Fibroblast of lung (primary cell): ENCODE measurements around the gene COLEC11. TPM values are rescaled to one million over a fixed set of nuclear protein-coding genes. Genes with fewer than 3 reads are reported as not detected.

Source experiments
- DNase-seq, 2 donors: peaks; one replicate each; pipeline versions ENCODE4 v3.0.0 to v3.0.0-alpha.2; 2010; ENCODE audit warnings: low read depth in 2 of 2
- H2AFZ ChIP-seq: 2 replicates; pipeline ENCODE4 v1.5.1; 2012; ENCODE audit warnings: low read length, control low read depth, inconsistent platforms
- H3K27ac ChIP-seq: 2 replicates; pipeline ENCODE4 v1.5.1; 2011; ENCODE audit warnings: low read length, control low read depth; ENCODE audit not compliant: insufficient read depth
- H3K27me3 ChIP-seq: 2 replicates; pipeline ENCODE4 v1.5.1; 2011; ENCODE audit warnings: mild to moderate bottlenecking, low read length; ENCODE audit not compliant: control insufficient read depth, insufficient read depth
- H3K36me3 ChIP-seq: 2 replicates; pipeline ENCODE4 v1.5.1; 2011; ENCODE audit warnings: low read length; ENCODE audit not compliant: control insufficient read depth, insufficient read depth
- H3K4me1 ChIP-seq: 2 replicates; pipeline ENCODE4 v1.5.1; 2011; ENCODE audit warnings: low read length; ENCODE audit not compliant: control insufficient read depth, insufficient read depth; ENCODE audit errors: extremely low read depth
- H3K4me2 ChIP-seq: 2 replicates; pipeline ENCODE4 v1.5.1; 2011; ENCODE audit warnings: low read length, control low read depth; ENCODE audit not compliant: insufficient read depth; ENCODE audit errors: extremely low read depth
- H3K4me3 ChIP-seq, 4 experiments: fragments of 200-600 bp in 1 of 4; sonication (generic) in 1 of 4; replicated peaks in 1 of 4; 2 replicates each; pipeline ENCODE4 v1.5.1; 2011 to 2016; ENCODE audit warnings: low read length in 4 of 4, low read depth in 3 of 4, mild to moderate bottlenecking in 3 of 4, control low read depth in 2 of 4, inconsistent platforms in 1 of 4, mixed read lengths in 1 of 4; ENCODE audit not compliant: insufficient read depth in 1 of 4; ENCODE audit errors: control extremely low read depth in 1 of 4
- H3K79me2 ChIP-seq: 2 replicates; pipeline ENCODE4 v1.5.1; 2012; ENCODE audit warnings: mild to moderate bottlenecking, low read length, inconsistent platforms; ENCODE audit not compliant: control insufficient read depth, insufficient read depth
- H3K9ac ChIP-seq: 2 replicates; pipeline ENCODE4 v1.5.1; 2011; ENCODE audit warnings: mild to moderate bottlenecking, low read length, control low read depth; ENCODE audit not compliant: insufficient read depth
- H3K9me3 ChIP-seq: 2 replicates; pipeline ENCODE4 v1.5.1; 2012; ENCODE audit warnings: low read depth, low read length; ENCODE audit not compliant: control insufficient read depth, insufficient read depth
- H4K20me1 ChIP-seq: 2 replicates; pipeline ENCODE4 v1.5.1; 2011; ENCODE audit warnings: low read length; ENCODE audit not compliant: control insufficient read depth, insufficient read depth; ENCODE audit errors: extremely low read depth
- CTCF ChIP-seq, 2 donors: IDR thresholded peaks in 1 of 2; conservative IDR thresholded peaks in 1 of 2; 1 replicate in 1 of 2; 2 replicates in 1 of 2; pipeline ENCODE4 v1.5.1; 2011 to 2012; ENCODE audit warnings: low read length in 2 of 2, control low read depth in 1 of 2, inconsistent platforms in 1 of 2, low read depth in 1 of 2, mild to moderate bottlenecking in 1 of 2
- EZH2 ChIP-seq: IDR thresholded peaks from 2 replicates; pipeline ENCODE4 v1.5.1; 2012; ENCODE audit warnings: low read length, control low read depth, mild to moderate bottlenecking; ENCODE audit errors: missing control alignments
- polyA plus RNA-seq, 2 donors: library from polyadenylated mRNA; depleted of rRNA in 1 of 2; stranded (reverse) in 1 of 2; unstranded in 1 of 2; fragments of >200 nt; gene quantifications; 2 replicates each; pipeline ENCODE4 v1.2.1, GENCODE V29; 2011 to 2012; ENCODE audit warnings: missing spikeins in 1 of 2
- total RNA-seq: library from RNA; depleted of rRNA; stranded (reverse); fragments of >200 nt; gene quantifications from 2 replicates; pipeline ENCODE4 v1.2.1, GENCODE V29; 2014

COLEC11 gene
- total and polyA plus RNA-seq, 2 donors (not counting 1 experiment from before 2014, with no cell fraction given): 0.30 to 0.83 TPM

GRCh38 chr2:3630631-3631030 lies 35.7 kb downstream of the COLEC11 start:
- no peaks in the 10 kb centered on the region for H3K79me2 ChIP-seq
- H3K9ac ChIP-seq: no peak overlapping the region
- no peak overlapping the region for H2AFZ ChIP-seq
- no peaks in the 10 kb centered on the region for H3K4me1 ChIP-seq
- H3K4me2 ChIP-seq: no peak overlapping the region
- no peak overlapping the region for H3K4me3 ChIP-seq
- no peak for DNase-seq
- H4K20me1 ChIP-seq: no peaks in the 10 kb centered on the region
- H3K27ac ChIP-seq: no peak overlapping the region
- H3K9me3 ChIP-seq: no peaks in the 10 kb centered on the region
- no peaks in the 10 kb centered on the region for H3K27me3 ChIP-seq
- TF ChIP-seq EZH2 (no peak), CTCF (conservative IDR thresholded peaks at IDR 0.05 in 1 of 2, IDR thresholded peaks at IDR 0.05 in 1 of 2; ENCODE audit: low read depth in 1 of 2, low read length in 2 of 2) (no peak)
- H3K36me3 ChIP-seq: no peaks in the 10 kb centered on the region

DNA sequence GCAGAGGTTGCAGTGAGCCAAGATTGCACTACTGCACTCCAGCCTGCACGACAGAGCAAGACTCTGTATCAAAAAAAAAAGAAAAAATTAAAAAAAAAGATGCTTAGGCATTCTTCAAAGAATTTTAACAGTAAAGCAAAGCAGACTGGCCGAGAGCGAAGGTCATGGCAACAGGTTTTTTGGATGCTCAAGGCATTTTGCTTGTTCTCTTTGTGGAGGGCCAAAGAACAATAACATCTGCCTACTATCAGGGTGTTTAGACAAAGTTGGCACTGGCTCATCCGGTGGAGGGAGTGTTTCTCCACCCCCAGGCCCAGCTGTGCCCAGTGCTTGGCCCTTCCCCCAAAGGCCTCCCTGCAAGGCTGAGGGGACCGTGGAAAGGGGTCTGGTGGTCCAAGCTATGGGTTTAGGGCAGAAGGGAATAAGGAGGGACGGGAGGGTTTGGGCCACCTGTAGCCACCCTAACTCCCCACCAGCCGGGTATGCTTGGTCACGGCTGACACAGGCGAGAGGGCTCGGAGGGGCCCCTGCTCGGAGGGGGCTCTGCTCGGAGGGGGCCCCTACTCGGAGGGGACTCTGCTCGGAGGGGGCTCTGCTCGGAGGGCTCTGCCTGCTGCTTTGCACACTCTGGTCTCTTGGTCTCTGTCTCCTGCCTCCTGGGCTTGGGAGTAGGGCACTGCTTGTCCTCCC lies 36.4 kb downstream of the COLEC11 start:
- no peak for TF ChIP-seq CTCF (conservative IDR thresholded peaks at IDR 0.05 in 1 of 2, IDR thresholded peaks at IDR 0.05 in 1 of 2; ENCODE audit: low read depth in 1 of 2, low read length in 2 of 2)
- no peaks in the 10 kb centered on the region for H3K36me3 ChIP-seq
- H3K4me1 ChIP-seq: no peaks in the 10 kb centered on the region
- no peaks in the 10 kb centered on the region for H3K27me3 ChIP-seq
- H3K27ac ChIP-seq: no peak overlapping the region
- H3K9ac ChIP-seq: no peak overlapping the region
- H4K20me1 ChIP-seq: no peaks in the 10 kb centered on the region
- no peak for DNase-seq
- H3K4me3 ChIP-seq: no peak overlapping the region
- H3K9me3 ChIP-seq: no peaks in the 10 kb centered on the region
- H3K4me2 ChIP-seq: no peak overlapping the region
- H3K79me2 ChIP-seq: no peaks in the 10 kb centered on the region
- no peak overlapping the region for H2AFZ ChIP-seq

DNA sequence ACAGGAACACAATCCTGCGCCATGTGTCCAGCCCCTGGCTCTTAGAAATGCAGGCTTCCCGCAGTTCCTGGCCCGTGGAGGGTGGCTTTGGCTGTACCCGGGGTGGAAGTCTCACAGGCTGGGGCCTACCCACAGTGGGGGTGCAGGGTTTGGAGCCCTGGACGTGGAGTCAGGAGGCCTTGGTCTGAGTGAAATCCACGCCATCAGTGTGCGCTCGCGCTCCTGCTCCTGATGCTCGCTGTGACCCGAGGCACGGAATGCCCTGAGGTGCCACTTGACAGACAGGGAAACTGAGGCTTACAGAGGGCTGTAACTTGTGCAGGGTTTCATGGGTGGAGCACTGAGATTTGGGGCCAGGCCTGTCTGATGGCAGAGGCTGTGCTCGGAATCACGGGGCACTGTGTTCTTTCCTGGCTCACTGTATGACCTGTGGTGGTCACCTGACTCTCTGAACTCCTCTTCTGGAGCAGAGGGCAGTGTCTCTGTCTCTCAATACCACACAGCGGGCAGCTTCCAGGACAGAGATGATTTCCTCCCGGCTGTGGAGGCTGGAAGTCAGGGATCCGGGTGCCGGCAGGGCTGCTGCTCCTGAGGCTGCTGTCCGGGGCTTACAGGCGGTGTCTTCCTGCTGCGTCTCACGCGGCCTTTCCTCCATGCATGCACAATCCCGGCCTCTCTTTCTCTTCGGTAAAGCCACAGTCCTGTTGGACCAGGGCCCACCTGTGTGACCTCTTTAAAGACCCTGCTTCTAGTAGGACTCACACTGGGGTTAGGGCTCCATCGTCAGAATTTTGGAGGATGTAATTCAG lies 37.1 kb downstream of the COLEC11 start:
- H3K4me1 ChIP-seq: no peaks in the 10 kb centered on the region
- H3K79me2 ChIP-seq: no peaks in the 10 kb centered on the region
- no peak overlapping the region for H2AFZ ChIP-seq
- H3K4me2 ChIP-seq: no peak overlapping the region
- TF ChIP-seq EZH2: no peak
- TF ChIP-seq CTCF (conservative IDR thresholded peaks at IDR 0.05 in 1 of 2, IDR thresholded peaks at IDR 0.05 in 1 of 2; ENCODE audit: low read depth in 1 of 2, low read length in 2 of 2): no peak
- no peaks in the 10 kb centered on the region for H3K27me3 ChIP-seq
- H4K20me1 ChIP-seq: no peaks in the 10 kb centered on the region
- H3K27ac ChIP-seq: no peak overlapping the region
- H3K9ac ChIP-seq: no peak overlapping the region
- H3K4me3 ChIP-seq: no peak overlapping the region
- no peak for DNase-seq
- no peaks in the 10 kb centered on the region for H3K36me3 ChIP-seq
- no peaks in the 10 kb centered on the region for H3K9me3 ChIP-seq
